Esophagus muscularis mucosa (tissue), 4 donors: ENCODE measurements around the gene PIAS4.

Experiments
- CTCF ChIP-seq, 3 experiments: fragments of 200-600 bp in 2 of 3; fragments of 450-650 bp in 1 of 3; sonication (generic) in 2 of 3; IDR thresholded peaks; one replicate each; pipeline ENCODE4 v1.5.1; 2017 to 2019; ENCODE audit warnings: antibody characterized with exemption in 3 of 3, mild to moderate bottlenecking in 2 of 3, moderate library complexity in 1 of 3
- EP300 ChIP-seq: sonication (generic); formaldehyde crosslinking; IDR thresholded peaks from one replicate; pipeline ENCODE4 v1.6.1; 2017; ENCODE audit warnings: antibody characterized with exemption
- POLR2A ChIP-seq: fragments of 450-650 bp; IDR thresholded peaks from one replicate; pipeline ENCODE4 v1.6.1; 2017; ENCODE audit warnings: antibody characterized with exemption, moderate library complexity, mild to moderate bottlenecking, low read depth
- POLR2AphosphoS5 ChIP-seq, 2 donors: sonication (generic); formaldehyde crosslinking; IDR thresholded peaks; one replicate each; pipeline ENCODE4 v1.6.1; 2017; ENCODE audit warnings: antibody characterized with exemption in 2 of 2

- no peak for TF ChIP-seq POLR2A
- no peak for TF ChIP-seq CTCF (IDR thresholded peaks at IDR 0.05)
- no peak for TF ChIP-seq POLR2AphosphoS5 (IDR thresholded peaks at IDR 0.05)
- TF ChIP-seq EP300, result no peak
Measured at GRCh38 chr19:4059453-4059871, 51.9 kb downstream of the PIAS4 start.
